Measurements from ENCODE around the gene DTNA.
"Not testable (repeated sequence)": the region's sequence is repeated elsewhere in the genome, so short reads cannot be mapped to it uniquely, and the experiment has no call there.

The DTNA gene

GRCh38 chr18:34701911-34702310, 8.2 kb upstream of the DTNA start:
- TF ChIP-seq POLR2A (IDR thresholded peaks at IDR 0.05; ENCODE audit: low read depth, low read length), result no peak
- TF ChIP-seq TAF1 (IDR thresholded peaks at IDR 0.05; ENCODE audit: borderline replicate concordance, low read depth, low read length), result no peak
- TF ChIP-seq POLR2AphosphoS5 (IDR thresholded peaks at IDR 0.05; ENCODE audit: low read depth, low read length), result no peak
- DNase-seq (ENCODE audit: insufficient read length), result no peak
- FAIRE-seq, result no peak

GRCh38 chr18:34702814-34703213, 7.3 kb upstream of the DTNA start:
- no peak for FAIRE-seq
- TF ChIP-seq POLR2AphosphoS5 (IDR thresholded peaks at IDR 0.05; ENCODE audit: low read depth, low read length) (no peak), POLR2A (IDR thresholded peaks at IDR 0.05; ENCODE audit: low read depth, low read length) (no peak), TAF1 (IDR thresholded peaks at IDR 0.05; ENCODE audit: borderline replicate concordance, low read depth, low read length) (no peak)
- no peak for DNase-seq (ENCODE audit: insufficient read length)

GRCh38 chr18:34704074-34704473, 6.0 kb upstream of the DTNA start:
- no peak for FAIRE-seq

GRCh38 chr18:34704823-34705222, 5.3 kb upstream of the DTNA start:
- FAIRE-seq, result no peak
- no peak for DNase-seq (ENCODE audit: insufficient read length)
- TF ChIP-seq TAF1 (IDR thresholded peaks at IDR 0.05; ENCODE audit: borderline replicate concordance, low read depth, low read length) (no peak), POLR2AphosphoS5 (IDR thresholded peaks at IDR 0.05; ENCODE audit: low read depth, low read length) (no peak), POLR2A (IDR thresholded peaks at IDR 0.05; ENCODE audit: low read depth, low read length) (no peak)

More at GRCh38 chr18:34704074-34704473, 6.0 kb upstream of the DTNA start:
- TF ChIP-seq POLR2AphosphoS5 (IDR thresholded peaks at IDR 0.05; ENCODE audit: low read depth, low read length) (no peak), TAF1 (IDR thresholded peaks at IDR 0.05; ENCODE audit: borderline replicate concordance, low read depth, low read length) (no peak), POLR2A (IDR thresholded peaks at IDR 0.05; ENCODE audit: low read depth, low read length) (no peak)
- DNase-seq (ENCODE audit: insufficient read length), result no peak

GRCh38 chr18:34707670-34708069, 2.4 kb upstream of the DTNA start:
- FAIRE-seq (no peak), DNase-seq (ENCODE audit: insufficient read length) (no peak)
- TF ChIP-seq TAF1 (IDR thresholded peaks at IDR 0.05; ENCODE audit: borderline replicate concordance, low read depth, low read length) (no peak), POLR2A (IDR thresholded peaks at IDR 0.05; ENCODE audit: low read depth, low read length) (no peak), POLR2AphosphoS5 (IDR thresholded peaks at IDR 0.05; ENCODE audit: low read depth, low read length) (no peak)

GRCh38 chr18:34709104-34709503, 994 bp upstream of the DTNA start:
- no peak for TF ChIP-seq TAF1 (IDR thresholded peaks at IDR 0.05; ENCODE audit: borderline replicate concordance, low read depth, low read length)
- DNase-seq (ENCODE audit: insufficient read length) (no peak), FAIRE-seq (no peak)

GRCh38 chr18:34710458-34710914, 388 bp downstream of the DTNA start:
- no peak for DNase-seq (ENCODE audit: insufficient read length)
- TF ChIP-seq POLR2A (IDR thresholded peaks at IDR 0.05; ENCODE audit: low read depth, low read length), result no peak
- no peak for TF ChIP-seq POLR2AphosphoS5 (IDR thresholded peaks at IDR 0.05; ENCODE audit: low read depth, low read length)
- no peak for TF ChIP-seq TAF1 (IDR thresholded peaks at IDR 0.05; ENCODE audit: borderline replicate concordance, low read depth, low read length)
- no peak for FAIRE-seq

GRCh38 chr18:34710934-34711333, 836 bp downstream of the DTNA start:
- DNase-seq (ENCODE audit: insufficient read length), result no peak
- TF ChIP-seq POLR2AphosphoS5 (IDR thresholded peaks at IDR 0.05; ENCODE audit: low read depth, low read length) (no peak), TAF1 (IDR thresholded peaks at IDR 0.05; ENCODE audit: borderline replicate concordance, low read depth, low read length) (no peak), POLR2A (IDR thresholded peaks at IDR 0.05; ENCODE audit: low read depth, low read length) (no peak)
- no peak for FAIRE-seq

GRCh38 chr18:34716111-34716510, 6.0 kb downstream of the DTNA start:
- DNase-seq (ENCODE audit: insufficient read length); FAIRE-seq: not testable (repeated sequence)

- DNase-seq (ENCODE audit: insufficient read length), result no peak
- TF ChIP-seq POLR2AphosphoS5 (IDR thresholded peaks at IDR 0.05; ENCODE audit: low read depth, low read length) (no peak), POLR2A (IDR thresholded peaks at IDR 0.05; ENCODE audit: low read depth, low read length) (no peak), TAF1 (IDR thresholded peaks at IDR 0.05; ENCODE audit: borderline replicate concordance, low read depth, low read length) (no peak)
- FAIRE-seq, result no peak
Measured at GRCh38 chr18:34718610-34719009, 8.5 kb downstream of the DTNA start.

- FAIRE-seq, result no peak
- DNase-seq (ENCODE audit: insufficient read length), result no peak
- TF ChIP-seq TAF1 (IDR thresholded peaks at IDR 0.05; ENCODE audit: borderline replicate concordance, low read depth, low read length), result no peak
- TF ChIP-seq POLR2AphosphoS5 (IDR thresholded peaks at IDR 0.05; ENCODE audit: low read depth, low read length), result no peak
- TF ChIP-seq POLR2A (IDR thresholded peaks at IDR 0.05; ENCODE audit: low read depth, low read length), result no peak
Measured at GRCh38 chr18:34720220-34720619, 10.1 kb downstream of the DTNA start.

GRCh38 chr18:34723143-34723542, 13.0 kb downstream of the DTNA start:
- TF ChIP-seq POLR2AphosphoS5 (IDR thresholded peaks at IDR 0.05; ENCODE audit: low read depth, low read length), result no peak
- TF ChIP-seq TAF1 (IDR thresholded peaks at IDR 0.05; ENCODE audit: borderline replicate concordance, low read depth, low read length), result no peak
- TF ChIP-seq POLR2A (IDR thresholded peaks at IDR 0.05; ENCODE audit: low read depth, low read length), result no peak
- DNase-seq (ENCODE audit: insufficient read length) (no peak), FAIRE-seq (no peak)

GRCh38 chr18:34725737-34726136, 15.6 kb downstream of the DTNA start:
- DNase-seq (ENCODE audit: insufficient read length); FAIRE-seq: not testable (repeated sequence)

All from GM12892 (cell line).